ENCODE results near the gene DTX2.
"Not testable (repeated sequence)": the region's sequence is repeated elsewhere in the genome, so short reads cannot be mapped to it uniquely, and the experiment has no call there.

DTX2 gene

DNA sequence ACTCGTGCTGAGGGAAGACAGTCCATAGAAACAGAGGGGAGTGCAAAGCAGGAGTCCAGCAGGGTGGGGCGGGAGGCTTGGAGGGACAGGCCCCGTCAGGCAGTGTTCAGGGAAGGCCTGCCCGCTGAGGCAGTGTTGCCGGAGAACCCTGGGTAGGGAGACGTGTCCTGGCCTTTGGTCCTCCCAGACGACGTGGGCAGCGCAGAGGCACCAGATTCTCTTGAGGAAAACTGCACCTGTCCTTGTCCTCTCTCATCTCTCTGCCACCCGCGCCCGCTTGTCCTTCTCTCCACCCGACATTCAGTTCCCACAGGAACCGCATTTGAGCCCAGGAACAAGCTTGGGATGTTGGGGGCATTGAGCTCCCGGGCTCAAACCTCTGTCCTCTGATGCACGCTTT is 34.2 kb downstream of the DTX2 start:
- H3K27ac Mint-ChIP-seq; DNase-seq; ATAC-seq; H3K27me3 Mint-ChIP-seq; H3K36me3 Mint-ChIP-seq (ENCODE audit: low read depth); H3K9me3 Mint-ChIP-seq; H3K4me3 Mint-ChIP-seq; H3K4me1 Mint-ChIP-seq: not testable (repeated sequence)

DNA sequence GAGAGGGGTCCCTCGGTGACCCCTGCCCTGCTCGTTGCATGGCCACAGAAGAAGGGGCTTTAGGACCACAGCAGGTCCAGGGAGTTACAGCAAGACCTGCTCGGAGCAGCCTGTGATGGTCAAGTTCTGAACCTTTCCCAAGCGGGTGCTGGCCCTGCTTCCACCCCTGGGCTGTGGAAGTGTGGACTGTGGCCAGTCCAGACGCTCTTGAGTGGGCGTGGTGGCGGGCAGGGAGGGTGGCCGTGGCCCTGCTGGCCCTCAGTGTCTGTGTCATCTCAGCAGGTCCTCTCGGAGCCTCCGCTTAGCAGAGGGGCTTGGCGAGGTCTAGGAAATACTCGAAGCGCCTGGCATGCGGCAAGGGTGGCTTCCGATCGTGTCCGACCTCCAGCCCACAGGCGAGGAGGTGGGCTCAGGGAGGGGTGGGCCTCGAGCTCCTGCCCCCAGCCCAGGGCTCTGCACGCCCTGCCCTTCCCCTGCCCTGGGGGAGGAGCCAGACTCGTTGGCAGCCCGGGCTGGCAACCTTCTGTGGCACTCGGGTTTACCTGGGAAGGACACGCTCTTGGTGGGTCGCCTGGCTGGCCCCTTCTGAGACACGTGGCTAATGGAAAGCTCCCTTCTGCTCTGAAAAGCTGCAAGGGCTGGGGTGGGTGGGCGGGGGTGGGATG is 36.5 kb downstream of the DTX2 start:
- H3K27me3 Mint-ChIP-seq: not testable (repeated sequence)

DNA sequence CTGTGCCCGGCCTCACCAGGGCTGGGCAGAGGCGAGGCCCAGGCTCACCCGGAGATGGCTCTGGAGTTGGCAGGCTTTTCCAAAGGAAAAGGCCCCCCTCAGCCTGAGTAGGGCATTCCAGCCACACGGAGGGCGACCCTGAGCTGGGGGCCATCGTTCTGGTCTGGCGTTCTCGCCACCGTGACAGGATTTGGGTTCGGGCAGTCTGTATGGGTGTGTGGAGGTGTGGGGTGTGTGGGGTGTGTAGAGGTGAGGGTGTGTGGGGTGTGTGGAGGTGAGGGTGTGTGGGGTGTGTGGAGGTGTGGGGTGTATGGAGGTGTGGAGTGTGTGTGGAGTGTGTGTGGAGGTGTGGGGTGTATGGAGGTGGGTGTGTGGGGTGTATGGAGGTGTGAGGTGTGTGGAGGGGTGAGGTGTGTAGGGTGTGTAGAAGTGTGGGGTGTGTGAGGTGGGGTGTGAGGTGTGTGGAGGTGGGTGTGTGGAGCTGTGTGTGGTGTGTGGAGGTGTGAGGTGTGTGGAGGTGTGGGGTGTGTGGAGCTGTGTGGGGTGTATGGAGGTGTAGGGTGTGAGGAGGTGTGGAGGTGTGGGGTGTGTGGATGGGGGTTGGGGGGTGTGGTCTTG is 37.2 kb downstream of the DTX2 start:
- not testable (repeated sequence) for H3K36me3 Mint-ChIP-seq (ENCODE audit: low read depth); ATAC-seq

More for the DNA sequence above, 36.5 kb downstream of the DTX2 start:
- H3K9me3 Mint-ChIP-seq; DNase-seq; H3K27ac Mint-ChIP-seq; H3K4me1 Mint-ChIP-seq; H3K36me3 Mint-ChIP-seq (ENCODE audit: low read depth); ATAC-seq; H3K4me3 Mint-ChIP-seq: not testable (repeated sequence)

DNA sequence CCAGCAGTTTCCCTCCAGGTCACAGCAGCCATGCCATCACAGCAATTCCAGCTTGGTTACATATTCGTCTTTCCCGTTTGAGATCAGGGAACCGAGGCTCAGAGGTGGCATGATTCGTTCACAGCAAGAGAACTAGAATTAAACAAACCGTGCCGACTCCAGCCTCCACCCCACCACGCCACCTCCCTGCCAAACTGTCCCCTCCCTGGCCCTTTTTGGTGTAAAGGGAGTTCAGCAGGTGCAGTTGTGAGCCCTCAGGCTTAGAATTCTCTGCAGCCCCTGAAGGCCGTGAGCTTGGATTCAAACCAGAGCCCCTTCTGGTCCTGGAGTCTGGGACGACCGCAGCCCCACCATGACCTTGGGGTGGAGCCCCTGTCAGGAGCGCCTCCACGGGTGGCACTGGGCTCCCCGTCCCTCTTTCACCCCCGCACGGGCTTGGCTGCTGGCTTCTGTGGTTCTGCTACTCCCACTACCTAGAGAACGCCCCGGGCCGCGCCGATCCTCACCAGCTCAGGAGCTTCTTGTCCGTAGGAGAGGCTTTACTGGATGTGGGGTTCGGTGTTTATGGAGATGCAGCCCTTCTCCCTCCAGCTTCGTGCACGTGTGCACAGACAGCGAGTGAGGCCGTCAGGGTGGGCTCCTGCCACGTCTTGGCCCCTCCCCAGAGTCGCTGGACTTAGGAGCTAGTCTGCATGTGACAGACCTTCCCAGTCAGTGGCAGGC is 37.9 kb downstream of the DTX2 start:
- not testable (repeated sequence) for H3K4me3 Mint-ChIP-seq; H3K9me3 Mint-ChIP-seq; H3K36me3 Mint-ChIP-seq (ENCODE audit: low read depth); ATAC-seq; H3K27me3 Mint-ChIP-seq; DNase-seq; H3K4me1 Mint-ChIP-seq; H3K27ac Mint-ChIP-seq

More for the DNA sequence above, 37.2 kb downstream of the DTX2 start:
- H3K27ac Mint-ChIP-seq, H3K4me3 Mint-ChIP-seq, H3K9me3 Mint-ChIP-seq, H3K4me1 Mint-ChIP-seq, DNase-seq, H3K27me3 Mint-ChIP-seq: not testable (repeated sequence)

DNA sequence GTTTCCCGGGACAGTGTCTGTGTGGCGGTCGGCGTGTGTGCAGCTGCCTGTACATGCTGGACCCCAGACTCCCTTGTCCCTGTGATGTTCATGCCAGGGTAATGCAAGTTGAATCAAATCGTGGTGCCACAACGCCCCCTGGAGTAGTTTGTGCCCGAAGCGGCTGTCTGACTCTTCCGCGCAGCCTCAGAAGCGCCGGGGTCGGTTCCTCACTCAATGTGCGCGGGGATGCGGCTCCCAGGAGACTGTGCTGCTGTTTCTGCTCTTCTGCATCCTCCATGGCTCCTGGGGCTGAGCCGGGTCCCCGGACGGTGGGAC is 38.4 kb downstream of the DTX2 start:
- not testable (repeated sequence) for H3K4me3 Mint-ChIP-seq; H3K36me3 Mint-ChIP-seq (ENCODE audit: low read depth); H3K9me3 Mint-ChIP-seq; DNase-seq; H3K4me1 Mint-ChIP-seq; H3K27me3 Mint-ChIP-seq; H3K27ac Mint-ChIP-seq
- ATAC-seq: peak; percentile 62

DNA sequence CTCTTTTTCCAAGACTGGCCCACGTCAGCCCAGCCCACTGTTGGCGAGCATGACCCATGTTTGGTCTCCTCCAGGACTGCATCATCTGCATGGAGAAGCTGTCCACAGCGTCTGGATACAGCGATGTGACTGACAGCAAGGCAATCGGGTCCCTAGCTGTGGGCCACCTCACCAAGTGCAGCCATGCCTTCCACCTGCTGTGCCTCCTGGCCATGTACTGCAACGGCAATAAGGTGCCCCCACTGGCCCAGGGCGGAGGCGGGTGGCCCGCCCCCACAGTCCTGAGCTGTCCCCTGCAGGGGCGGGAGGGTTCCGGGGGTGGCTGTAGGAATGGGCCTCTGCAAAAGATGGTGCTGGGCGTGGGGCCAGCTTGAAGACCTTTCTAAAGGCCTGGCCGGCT is 40.7 kb downstream of the DTX2 start:
- not testable (repeated sequence) for H3K9me3 Mint-ChIP-seq, DNase-seq, H3K4me1 Mint-ChIP-seq

DNA sequence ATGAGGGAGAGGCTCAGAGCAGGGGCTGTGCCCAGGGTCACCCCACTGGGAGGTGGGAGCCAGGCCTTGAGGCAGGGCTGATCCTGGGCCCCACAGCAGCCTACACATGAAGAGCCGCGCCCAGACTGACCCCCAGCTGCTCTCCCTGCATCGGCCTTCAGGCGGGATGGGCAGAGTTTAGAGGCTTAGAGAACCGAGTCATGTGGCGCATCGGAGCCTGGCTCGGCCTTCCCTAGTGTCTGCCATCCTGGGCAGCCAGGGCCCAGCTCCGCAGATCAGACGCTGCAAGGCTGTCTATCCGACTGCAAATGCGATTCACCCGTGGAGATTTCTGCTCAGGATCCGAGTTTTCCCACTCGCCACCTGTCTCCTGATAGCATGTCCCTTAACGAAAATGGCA is 41.3 kb downstream of the DTX2 start:
- H3K27me3 Mint-ChIP-seq; H3K27ac Mint-ChIP-seq; H3K4me3 Mint-ChIP-seq; H3K9me3 Mint-ChIP-seq; ATAC-seq; H3K36me3 Mint-ChIP-seq (ENCODE audit: low read depth); DNase-seq; H3K4me1 Mint-ChIP-seq: not testable (repeated sequence)

More for the DNA sequence above, 40.7 kb downstream of the DTX2 start:
- ATAC-seq; H3K36me3 Mint-ChIP-seq (ENCODE audit: low read depth); H3K27me3 Mint-ChIP-seq; H3K4me3 Mint-ChIP-seq; H3K27ac Mint-ChIP-seq: not testable (repeated sequence)

DNA sequence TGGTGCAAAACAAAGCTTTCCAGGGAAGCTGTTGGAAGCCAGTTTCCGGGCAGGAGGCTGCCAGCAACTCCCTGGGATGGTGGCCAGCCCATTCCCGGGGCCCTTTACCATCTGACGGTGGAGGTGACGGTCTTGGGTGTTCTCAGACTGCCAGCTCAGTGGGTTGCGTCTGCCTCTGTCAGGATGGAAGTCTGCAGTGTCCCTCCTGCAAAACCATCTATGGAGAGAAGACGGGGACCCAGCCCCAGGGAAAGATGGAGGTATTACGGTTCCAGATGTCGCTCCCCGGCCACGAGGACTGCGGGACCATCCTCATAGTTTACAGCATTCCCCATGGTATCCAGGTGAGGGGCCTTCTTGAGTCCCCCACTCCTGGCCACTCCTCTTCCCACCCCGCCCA is 41.7 kb downstream of the DTX2 start:
- H3K4me3 Mint-ChIP-seq; H3K27me3 Mint-ChIP-seq; DNase-seq; H3K27ac Mint-ChIP-seq; ATAC-seq; H3K9me3 Mint-ChIP-seq; H3K36me3 Mint-ChIP-seq (ENCODE audit: low read depth); H3K4me1 Mint-ChIP-seq: not testable (repeated sequence)

DNA sequence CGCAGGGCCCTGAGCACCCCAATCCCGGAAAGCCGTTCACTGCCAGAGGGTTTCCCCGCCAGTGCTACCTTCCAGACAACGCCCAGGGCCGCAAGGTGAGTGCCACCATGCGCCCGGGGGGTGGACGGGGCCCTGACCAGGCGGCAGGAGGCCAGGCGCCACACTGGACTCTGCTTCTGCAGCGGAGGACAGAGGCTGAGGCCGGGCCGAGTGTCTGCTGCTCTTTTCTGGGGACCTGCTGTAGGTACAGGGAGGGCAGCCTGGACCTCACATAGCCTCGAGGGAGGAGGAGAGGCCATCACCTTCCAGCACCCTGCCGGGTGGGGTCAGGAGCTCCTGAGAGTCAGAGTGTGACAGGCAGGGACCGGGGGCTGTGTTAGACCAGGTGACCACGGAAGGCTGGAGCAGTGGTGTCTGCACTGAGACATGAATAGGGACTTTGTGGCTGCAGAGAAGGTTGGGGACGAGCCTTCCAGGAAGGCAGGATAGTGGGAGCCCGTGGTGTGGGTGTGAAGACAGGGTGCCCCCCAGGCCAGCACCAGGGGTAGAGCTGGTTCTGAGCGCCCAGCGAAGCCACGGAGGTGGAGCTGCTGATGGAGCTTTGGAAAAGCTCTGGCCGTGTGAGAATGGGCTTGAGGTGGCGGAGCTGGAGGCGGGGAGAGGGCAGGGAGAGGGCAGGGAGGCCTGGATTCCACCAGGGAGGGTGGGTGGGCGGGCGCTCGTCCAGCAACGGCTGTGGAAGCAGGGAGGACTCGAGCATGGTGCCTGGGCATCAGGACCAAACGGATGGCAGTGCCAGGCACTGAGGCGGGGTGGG is 43.0 kb downstream of the DTX2 start:
- not testable (repeated sequence) for DNase-seq; H3K4me3 Mint-ChIP-seq; H3K27me3 Mint-ChIP-seq; H3K36me3 Mint-ChIP-seq (ENCODE audit: low read depth); H3K27ac Mint-ChIP-seq; ATAC-seq; H3K9me3 Mint-ChIP-seq; H3K4me1 Mint-ChIP-seq

DNA sequence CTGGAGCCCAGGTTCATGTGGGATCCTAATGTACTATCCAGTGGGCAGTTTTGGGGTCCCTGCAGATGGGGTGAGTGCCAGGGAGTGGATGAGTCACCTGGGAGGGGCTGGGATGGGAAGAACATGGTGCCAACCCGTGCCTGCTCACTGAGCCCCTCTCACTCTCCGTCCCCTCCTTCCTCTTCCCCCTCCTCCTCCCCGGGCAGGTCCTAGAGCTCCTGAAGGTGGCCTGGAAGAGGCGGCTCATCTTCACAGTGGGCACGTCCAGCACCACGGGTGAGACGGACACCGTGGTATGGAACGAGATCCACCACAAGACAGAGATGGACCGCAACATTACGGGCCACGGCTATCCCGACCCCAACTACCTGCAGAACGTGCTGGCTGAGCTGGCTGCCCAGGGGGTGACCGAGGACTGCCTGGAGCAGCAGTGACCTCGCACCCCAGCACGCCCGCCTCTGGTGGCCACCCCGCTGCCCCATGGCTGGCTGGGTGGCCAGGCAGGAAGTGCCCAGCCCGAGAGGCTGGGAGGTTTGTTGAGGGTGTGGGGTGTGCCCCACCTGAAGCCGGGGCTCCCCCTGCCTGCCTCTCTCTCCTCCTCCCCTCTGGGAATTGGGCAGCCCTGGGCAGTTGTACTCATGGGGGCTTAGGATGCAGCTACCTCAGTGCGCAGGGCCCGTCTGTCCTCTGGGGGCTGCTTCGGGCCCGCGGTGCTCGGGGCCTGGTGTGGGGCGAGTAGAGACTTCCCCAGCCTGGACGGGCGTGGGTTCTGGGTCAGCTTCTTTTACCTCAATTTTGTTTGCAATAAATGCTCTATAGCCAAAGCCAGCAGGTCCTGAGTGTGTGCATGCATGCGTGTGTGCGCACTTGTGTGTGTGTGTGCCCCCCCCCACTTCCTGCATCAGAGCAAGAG is 43.9 kb downstream of the DTX2 start:
- no peak for DNase-seq
- H3K4me3 Mint-ChIP-seq: no peak overlapping the region

DNA sequence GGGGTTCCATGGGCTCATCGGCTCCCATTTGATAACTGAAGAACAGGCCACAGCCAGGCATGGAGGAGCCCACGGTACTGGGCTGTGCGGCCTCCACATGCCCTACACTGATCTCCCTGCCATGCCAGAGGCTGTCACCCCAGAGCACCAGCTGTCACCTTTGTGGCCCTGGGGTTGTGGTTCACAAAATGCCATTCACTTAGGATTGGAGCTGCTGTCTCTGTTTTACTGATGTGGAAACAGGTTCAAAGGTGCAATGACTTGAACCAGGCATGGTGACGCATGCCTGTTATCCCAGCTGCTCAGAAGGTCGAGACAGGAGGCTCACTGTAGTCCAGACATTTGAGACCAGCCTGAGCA is 44.6 kb downstream of the DTX2 start:
- ATAC-seq (peak; percentile 16), DNase-seq (no peak)
- H3K36me3 Mint-ChIP-seq (ENCODE audit: low read depth): peaks cover 9% of the 10 kb centered on the region
- no peaks in the 10 kb centered on the region for H3K27me3 Mint-ChIP-seq
- H3K4me3 Mint-ChIP-seq: no peak overlapping the region
- peaks cover 4% of the 10 kb centered on the region for H3K4me1 Mint-ChIP-seq
- H3K9me3 Mint-ChIP-seq: no peaks in the 10 kb centered on the region
- no peak overlapping the region for H3K27ac Mint-ChIP-seq

More for the DNA sequence above, 43.9 kb downstream of the DTX2 start:
- Mint-ChIP-seq H3K4me1 (peaks cover 4% of the 10 kb centered on the region), H3K36me3 (ENCODE audit: low read depth) (peaks cover 9% of the 10 kb centered on the region), H3K9me3 (no peaks in the 10 kb centered on the region), H3K27ac (no peak overlapping the region), H3K27me3 (no peaks in the 10 kb centered on the region)
- ATAC-seq: no peak

DNA sequence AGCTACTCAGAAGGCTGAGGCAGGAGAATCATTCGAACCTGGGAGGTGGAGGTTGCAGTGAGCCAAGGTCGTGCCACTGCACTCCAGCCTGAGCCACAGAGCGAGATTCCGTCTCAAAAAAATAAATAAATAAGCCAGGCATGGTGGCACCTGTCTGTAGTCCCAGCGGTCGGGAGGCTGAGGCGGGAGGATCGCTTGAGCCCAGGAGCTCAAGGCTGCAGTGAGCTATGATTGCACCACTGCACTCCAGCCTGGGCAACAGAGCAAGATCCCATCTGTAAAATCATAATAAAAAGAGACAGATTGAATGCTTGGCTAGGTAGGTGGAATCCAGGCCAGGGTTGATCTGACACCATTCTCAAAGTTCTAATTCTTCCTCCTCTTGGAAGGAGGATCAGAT is 45.1 kb downstream of the DTX2 start:
- not testable (repeated sequence) for H3K27ac Mint-ChIP-seq; H3K36me3 Mint-ChIP-seq (ENCODE audit: low read depth); H3K4me3 Mint-ChIP-seq; ATAC-seq; H3K4me1 Mint-ChIP-seq; H3K9me3 Mint-ChIP-seq; DNase-seq; H3K27me3 Mint-ChIP-seq

DNA sequence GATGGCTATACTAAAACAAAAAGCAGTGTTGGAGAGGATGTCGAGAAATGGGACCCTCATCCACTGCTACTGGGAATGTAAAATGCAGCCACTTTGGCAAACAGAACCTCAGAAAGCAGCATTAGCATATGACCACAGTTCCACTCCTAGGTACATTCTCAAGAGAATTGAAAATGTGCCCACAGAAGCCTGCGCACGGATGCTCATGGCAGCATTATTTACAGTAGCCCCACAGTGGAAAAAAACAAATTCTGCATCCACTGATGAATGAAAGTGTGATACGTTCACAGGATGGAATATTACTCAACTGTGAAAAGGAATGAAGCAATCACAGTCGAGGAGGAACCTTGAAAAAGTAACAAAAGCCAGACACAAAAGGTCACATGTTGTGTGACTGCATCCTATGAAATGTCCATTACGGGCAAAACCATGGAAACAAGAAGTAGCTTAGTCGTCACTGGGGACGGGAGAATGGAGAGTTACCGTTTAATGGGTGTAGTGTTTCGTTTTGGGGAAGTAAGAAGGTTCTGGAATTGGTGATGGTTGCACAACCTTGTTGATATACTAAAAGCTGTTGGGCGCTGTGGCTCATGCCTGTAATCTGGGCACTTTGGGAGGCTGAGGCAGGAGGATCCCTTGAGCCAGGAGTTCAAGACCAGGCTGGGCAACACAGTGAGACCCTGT is 46.4 kb downstream of the DTX2 start:
- Mint-ChIP-seq H3K4me1 (peaks cover 4% of the 10 kb centered on the region), H3K9me3 (no peaks in the 10 kb centered on the region), H3K4me3 (no peak overlapping the region), H3K27me3 (no peaks in the 10 kb centered on the region), H3K27ac (no peak overlapping the region), H3K36me3 (ENCODE audit: low read depth) (peaks cover 5% of the 10 kb centered on the region)
- DNase-seq (no peak), ATAC-seq (no peak)
